HepG2 (cell line): ENCODE measurements around the gene KMT5C. TPM values are rescaled to one million over a fixed set of nuclear protein-coding genes. Genes with fewer than 3 reads are reported as not detected.
A peak's percentile ranks its signal among the peaks of the same experiment; 100 is the strongest.

Source experiments
- BORCS8-MEF2B ChIP-seq: sonication (generic); formaldehyde crosslinking; IDR thresholded peaks from 2 replicates; pipeline ENCODE4 v1.8.0; 2022; ENCODE audit warnings: mild to moderate bottlenecking, missing genetic modification reagents
- HINFP ChIP-seq: sonication (generic); formaldehyde crosslinking; IDR thresholded peaks from 2 replicates; pipeline ENCODE4 v1.4.0; 2020; ENCODE audit warnings: low read depth, mild to moderate bottlenecking, missing genetic modification reagents
- HIVEP1 ChIP-seq: sonication (generic); formaldehyde crosslinking; IDR thresholded peaks from 2 replicates; pipeline ENCODE4 v1.4.0; 2020; ENCODE audit warnings: mild to moderate bottlenecking, missing genetic modification reagents
- HMGA1 ChIP-seq: sonication (generic); formaldehyde crosslinking; conservative IDR thresholded peaks from 2 replicates; pipeline ENCODE4 v1.4.0; 2020; ENCODE audit warnings: missing genetic modification reagents
- HNRNPK ChIP-seq: fragments of 200-400 bp; formaldehyde crosslinking; IDR thresholded peaks from 2 replicates; pipeline ENCODE4 v1.6.1; 2018; ENCODE audit warnings: low read length, low read depth, moderate library complexity, mild to moderate bottlenecking; ENCODE audit not compliant: poor library complexity, severe bottlenecking
- MEIS1 ChIP-seq: sonication (generic); formaldehyde crosslinking; IDR thresholded peaks from 2 replicates; pipeline ENCODE4 v1.9.0; 2021; ENCODE audit warnings: mild to moderate bottlenecking, missing genetic modification reagents, moderate library complexity, borderline replicate concordance
- MYPOP ChIP-seq: sonication (generic); formaldehyde crosslinking; IDR thresholded peaks from 2 replicates; pipeline ENCODE4 v1.8.1; 2023; ENCODE audit warnings: mild to moderate bottlenecking, moderate library complexity, missing genetic modification reagents
- NCOR1 ChIP-seq: fragments of 200-600 bp; sonication (generic); IDR thresholded peaks from 2 replicates; pipeline ENCODE4 v1.7.0; 2017; ENCODE audit warnings: antibody characterized with exemption, low read length, borderline replicate concordance
- NRL ChIP-seq: sonication (generic); formaldehyde crosslinking; IDR thresholded peaks from 2 replicates; pipeline ENCODE4 v1.5.0; 2020; ENCODE audit warnings: missing genetic modification reagents, mild to moderate bottlenecking, moderate library complexity, borderline replicate concordance
- THAP11 ChIP-seq: IDR thresholded peaks from 2 replicates; pipeline ENCODE4 v1.6.1; 2016; ENCODE audit warnings: missing biosample characterization, missing genetic modification reagents
- ZNF232 ChIP-seq: sonication (generic); formaldehyde crosslinking; IDR thresholded peaks from 2 replicates; pipeline ENCODE4 v1.4.0; 2020; ENCODE audit warnings: missing genetic modification reagents, borderline replicate concordance
- ZNF318 ChIP-seq: sonication (generic); formaldehyde crosslinking; IDR thresholded peaks from 2 replicates; pipeline ENCODE4 v1.4.0; 2020; ENCODE audit warnings: mild to moderate bottlenecking, missing genetic modification reagents
- ZNF558 ChIP-seq: sonication (generic); formaldehyde crosslinking; IDR thresholded peaks from 2 replicates; pipeline ENCODE4 v1.9.0; 2022; ENCODE audit warnings: mild to moderate bottlenecking, missing genetic modification reagents, borderline replicate concordance
- ZNF691 ChIP-seq: sonication (generic); formaldehyde crosslinking; IDR thresholded peaks from 2 replicates; pipeline ENCODE4 v1.4.0; 2020; ENCODE audit warnings: missing genetic modification reagents, low read depth, mild to moderate bottlenecking, borderline replicate concordance
- ZNF782 ChIP-seq: sonication (generic); formaldehyde crosslinking; IDR thresholded peaks from 2 replicates; pipeline ENCODE4 v1.4.0; 2020; ENCODE audit warnings: missing genetic modification reagents, mild to moderate bottlenecking, borderline replicate concordance
- ZSCAN12 ChIP-seq: sonication (generic); formaldehyde crosslinking; IDR thresholded peaks from 2 replicates; pipeline ENCODE4 v1.9.0; 2021; ENCODE audit warnings: mild to moderate bottlenecking, missing genetic modification reagents
- polyA plus RNA-seq, 8 experiments: library from polyadenylated mRNA; depleted of rRNA in 3 of 8; stranded (reverse) in 7 of 8; unstranded in 1 of 8; fragments of >200 nt; fragmentation: Illumina TruSeq in 4 of 8; extraction: Trizol in 4 of 8; gene quantifications; 2 replicates each; pipeline versions ENCODE4 v1.2.1 to v1.2.3, GENCODE V29; 2011 to 2016; ENCODE audit warnings: low read depth in 4 of 8, missing spikeins in 1 of 8, mixed read lengths in 1 of 8; ENCODE audit not compliant: insufficient read depth in 1 of 8
- total RNA-seq, 5 experiments: library from RNA; depleted of rRNA; stranded (reverse); fragments of >200 nt; fragmentation: Illumina TruSeq; extraction: Trizol; gene quantifications; 2 replicates each; pipeline ENCODE4 v1.2.3, GENCODE V29; 2016; ENCODE audit warnings: low read depth in 1 of 5

Gene KMT5C
- total and polyA plus RNA-seq, 2 of the 13 experiments (the other 11 are each of a cell fraction or from before 2014, with no cell fraction given) = 5.5 to 9.0 TPM

GRCh38 chr19:55384920-55385723, 45.4 kb downstream of the KMT5C start (continued):
- no peak for TF ChIP-seq HINFP
- no peak for TF ChIP-seq ZNF782
- TF ChIP-seq THAP11 (CRISPR knock-in tag) = no peak
- TF ChIP-seq ZNF232 (CRISPR knock-in tag) = 0 out of 2 replicates have a peak, but pooled peaks have one; percentile 47
- TF ChIP-seq MEIS1 = no peak
- TF ChIP-seq HNRNPK = no peak
- no peak for TF ChIP-seq MYPOP
- no peak for TF ChIP-seq HMGA1 (CRISPR knock-in tag)
- TF ChIP-seq ZNF558 (CRISPR knock-in tag) = peak; percentile 49; the same call in 1 of the 2 replicates
- no peak for TF ChIP-seq ZSCAN12 (CRISPR knock-in tag)
- TF ChIP-seq BORCS8-MEF2B (CRISPR knock-in tag) = 0 out of 2 replicates have a peak, but pooled peaks have one; percentile 40
- no peak for TF ChIP-seq NCOR1
- 0 out of 2 replicates have a peak, but pooled peaks have one; percentile 34 for TF ChIP-seq HIVEP1 (CRISPR knock-in tag)
- TF ChIP-seq ZNF318 = no peak
- TF ChIP-seq ZNF691 (CRISPR knock-in tag) = no peak
- 0 out of 2 replicates have a peak, but pooled peaks have one; percentile 32 for TF ChIP-seq NRL (CRISPR knock-in tag)
